Right lung (tissue), 5 donors: ENCODE measurements around the gene PBXIP1. TPM values are rescaled to one million over a fixed set of nuclear protein-coding genes. Genes with fewer than 3 reads are reported as not detected.

ENCODE experiments used
- DNase-seq, 2 donors: peaks; one replicate each; pipeline ENCODE4 v3.0.0-alpha.2; 2013
- polyA plus RNA-seq, 5 donors: library from polyadenylated mRNA; unstranded; fragments of 120-200 nt; gene quantifications; one replicate each; pipeline versions ENCODE4 v1.2.1 to v1.2.3, GENCODE V29; 2013; ENCODE audit warnings: inconsistent platforms in 1 of 5, low replicate concordance in 1 of 5; ENCODE audit not compliant: insufficient read length in 5 of 5, insufficient read depth in 1 of 5

PBXIP1 gene
- polyA plus RNA-seq, 5 donors: 62.9 to 88.3 (median 77.0) TPM

DNA sequence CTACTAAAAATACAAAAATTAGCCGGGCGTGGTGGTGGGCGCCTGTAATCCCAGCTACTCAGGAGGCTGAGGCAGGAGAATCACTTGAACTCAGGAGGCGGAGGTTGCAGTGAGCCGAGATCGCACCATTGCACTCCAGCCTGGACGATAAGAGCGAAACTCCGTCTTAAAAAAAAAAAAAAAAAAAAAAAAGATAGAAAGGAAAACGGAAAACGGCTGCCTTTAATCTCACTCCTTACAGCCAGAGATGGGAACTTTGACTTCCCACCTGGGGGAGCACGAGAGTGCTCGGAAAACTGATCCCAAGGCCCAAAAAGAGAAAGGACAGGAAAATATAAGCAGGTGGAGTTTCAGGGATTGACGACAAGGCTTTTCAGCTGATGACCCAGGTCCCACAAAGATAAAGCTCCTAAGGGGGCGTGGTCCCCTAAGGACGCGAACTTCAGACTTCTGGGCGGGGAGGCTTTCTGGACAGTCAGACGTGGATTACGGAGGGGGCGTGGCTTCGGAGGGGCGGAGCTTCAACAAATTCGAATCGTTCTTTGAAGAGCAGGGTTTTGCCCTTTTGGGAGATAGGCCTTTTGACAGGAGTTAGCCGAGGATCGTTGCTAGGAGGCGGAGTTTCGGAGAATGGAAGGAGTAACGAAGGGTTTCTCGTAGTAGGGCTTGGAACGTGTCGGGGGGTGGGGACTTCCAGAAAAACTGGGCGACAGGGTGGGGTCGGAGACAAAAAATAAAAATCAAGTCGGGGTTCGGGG lies 17.6 kb upstream of the PBXIP1 start:
- DNase-seq: peak; percentile 93 to 96

DNA sequence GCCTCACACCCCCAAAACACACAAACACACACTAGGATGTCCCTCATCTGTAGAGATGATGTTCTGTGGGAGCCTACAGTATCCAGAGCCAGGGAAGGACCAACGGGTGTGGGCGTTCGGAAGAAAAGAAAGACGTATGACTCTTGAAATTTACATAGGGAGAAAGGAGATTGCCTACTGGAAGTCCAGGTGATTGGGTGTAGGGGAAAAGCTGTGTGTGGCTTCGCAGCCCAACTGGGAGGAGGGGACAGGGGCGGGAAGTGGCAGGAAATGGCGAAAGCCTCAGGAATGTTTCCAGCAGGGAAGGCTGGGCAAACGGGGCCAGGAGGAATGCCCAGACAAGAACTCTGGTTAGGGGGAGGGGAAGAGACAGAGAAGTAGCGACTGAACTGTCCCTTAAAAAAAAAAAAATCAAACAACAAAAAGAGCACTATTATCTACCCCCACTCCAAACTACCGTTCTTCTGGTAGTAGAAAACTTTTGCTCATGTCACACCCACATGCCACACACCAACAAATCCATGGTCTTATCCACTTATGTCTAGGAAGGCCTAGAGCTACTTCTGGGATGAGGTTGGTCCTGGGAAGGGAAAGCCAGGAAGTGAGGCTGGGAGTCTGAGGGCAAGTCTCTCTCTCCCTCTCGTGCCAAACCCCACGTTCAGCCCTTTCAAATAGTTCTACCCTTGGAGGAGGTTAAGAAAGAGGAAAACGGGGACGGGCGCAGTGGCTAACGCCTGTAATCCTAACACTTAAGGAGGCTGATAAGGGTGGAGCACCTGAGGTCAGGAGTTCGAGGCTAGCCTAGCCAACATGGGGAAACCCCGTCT lies 16.8 kb upstream of the PBXIP1 start:
- DNase-seq: peak; percentile 78 to 85

DNA sequence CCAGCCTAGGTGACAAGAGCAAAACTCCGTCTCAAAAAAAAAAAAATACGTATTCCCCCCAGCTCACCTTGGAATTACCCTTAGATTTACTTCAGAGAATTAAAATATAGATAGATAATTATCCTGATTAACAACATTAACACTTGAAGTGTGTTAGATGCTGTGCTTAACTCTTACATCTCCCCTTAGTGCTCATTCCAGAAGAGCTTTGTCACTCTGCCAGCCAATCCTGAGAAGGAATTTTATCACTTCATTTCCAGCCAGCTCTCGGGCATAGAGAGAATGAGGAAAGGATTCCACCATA lies 16.3 kb upstream of the PBXIP1 start:
- no peak for DNase-seq

DNA sequence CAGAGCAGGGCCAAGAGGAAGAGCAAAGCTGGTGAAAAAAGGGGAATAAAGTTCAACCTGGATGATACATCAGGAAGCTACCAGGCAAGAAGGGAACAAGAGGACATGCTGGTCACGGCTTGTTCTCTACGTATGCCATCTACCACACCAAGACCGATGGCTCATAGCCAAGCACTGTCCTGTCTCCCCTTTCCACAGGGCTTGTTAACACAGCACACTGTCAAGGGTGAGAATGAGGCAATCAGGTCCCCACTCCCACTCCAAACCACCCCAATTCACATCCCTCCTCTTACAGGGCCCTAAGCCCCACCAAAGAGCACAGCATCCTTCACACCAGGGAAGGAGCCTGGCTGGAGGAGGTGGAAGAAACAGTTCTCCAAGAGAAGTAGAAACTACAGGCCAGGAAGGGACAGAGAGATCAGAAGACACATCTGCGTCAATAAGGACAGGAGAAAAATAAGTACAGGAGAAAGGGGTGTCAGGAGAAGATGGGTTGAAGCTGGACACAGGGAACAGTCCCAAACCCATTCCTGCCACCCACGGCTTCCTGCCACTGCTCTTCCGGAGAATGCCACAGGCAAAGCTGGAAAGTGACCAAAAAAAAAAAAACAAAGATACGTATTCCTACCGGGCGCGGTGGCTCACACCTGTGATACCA lies 15.6 kb upstream of the PBXIP1 start:
- DNase-seq: no peak

DNA sequence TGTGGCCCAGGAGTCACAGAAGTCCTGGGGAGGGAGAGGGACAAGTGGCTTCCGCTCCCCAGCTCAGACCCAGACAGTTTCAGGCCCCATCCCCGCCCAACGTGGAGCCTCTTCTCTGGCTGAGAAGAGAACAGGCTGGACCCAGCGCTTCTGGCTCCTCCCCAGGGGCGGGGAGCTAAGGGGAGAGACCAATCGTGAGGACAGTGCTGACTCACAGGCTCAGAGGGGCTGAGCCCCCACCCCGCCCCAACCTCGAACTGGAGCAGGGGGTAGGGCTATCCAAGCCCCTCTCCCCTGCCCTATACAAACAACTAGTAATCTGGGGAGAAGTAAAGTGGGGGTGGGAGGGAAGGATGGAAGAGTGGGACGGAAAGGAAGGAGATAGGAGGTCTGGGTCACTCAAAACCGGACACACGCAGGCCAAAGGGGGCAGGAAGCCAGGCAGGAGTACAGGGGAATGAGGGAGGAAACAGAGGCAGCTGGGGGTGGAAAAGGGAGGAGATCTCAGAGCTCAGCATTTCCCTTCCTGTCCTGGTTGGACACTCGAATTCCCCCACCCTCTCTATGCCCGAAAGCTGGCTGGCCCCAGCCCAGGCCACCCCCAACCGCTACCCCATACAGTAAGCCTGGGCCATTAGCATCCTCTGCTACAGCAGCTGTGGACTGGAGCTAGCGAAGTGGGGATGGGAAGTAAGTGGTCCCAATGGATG lies 14.9 kb upstream of the PBXIP1 start, which contains the start of gene SHC1:
Gene SHC1 (minus strand): TSS at position 117 of the 710 bp plus-strand sequence. CDS start 221 bp downstream, outside the sequence.
- peak; percentile 91 to 92 for DNase-seq

DNA sequence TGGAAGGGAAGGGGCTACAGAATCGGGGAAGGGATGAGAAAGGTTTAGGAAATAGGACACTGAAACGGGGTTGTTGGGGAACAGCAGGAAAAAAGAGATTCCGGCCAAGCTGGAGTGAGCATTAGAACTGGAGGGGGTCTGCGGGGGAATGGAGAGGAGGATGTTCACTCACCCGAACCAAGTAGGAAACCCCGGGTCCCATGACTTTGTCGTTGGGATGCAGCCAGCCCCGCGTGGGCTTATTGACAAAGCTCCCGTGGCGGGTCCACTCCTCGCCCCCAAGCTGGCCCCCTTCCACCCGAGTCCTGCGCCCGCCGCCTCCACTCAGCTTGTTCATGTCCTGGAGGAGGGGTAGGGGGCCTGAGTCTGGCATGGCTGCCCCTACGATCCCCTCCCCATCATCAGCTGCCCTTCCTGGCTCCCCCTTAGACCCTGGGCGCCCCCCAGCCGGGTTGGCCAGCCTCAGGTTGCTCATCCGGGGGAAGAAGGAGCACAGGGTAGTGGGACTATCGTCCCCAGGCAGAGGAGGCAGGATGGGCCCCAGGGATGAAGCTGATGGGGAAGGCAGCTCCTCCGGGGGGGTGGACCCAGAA lies 14.1 kb upstream of the PBXIP1 start:
- no peak for DNase-seq

DNA sequence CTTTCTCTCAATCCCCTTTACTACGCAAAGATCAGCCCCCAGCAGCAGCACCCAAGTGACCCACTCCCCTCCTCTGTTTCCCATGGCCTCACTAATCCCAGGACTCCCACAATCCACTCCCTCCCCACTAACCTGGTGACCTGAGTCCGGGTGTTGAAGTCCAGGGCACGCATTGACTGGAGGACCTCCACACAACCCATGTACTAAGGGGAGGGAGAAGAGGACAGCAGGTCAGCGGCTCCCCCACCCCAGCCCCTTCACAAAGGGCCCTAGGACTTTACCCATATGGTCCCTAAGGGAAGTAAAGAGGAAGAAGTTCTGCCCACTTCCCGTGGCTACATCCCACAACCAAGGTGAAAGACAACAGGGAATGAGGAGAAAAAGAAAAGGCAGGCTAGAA lies 13.3 kb upstream of the PBXIP1 start:
- DNase-seq: no peak

DNA sequence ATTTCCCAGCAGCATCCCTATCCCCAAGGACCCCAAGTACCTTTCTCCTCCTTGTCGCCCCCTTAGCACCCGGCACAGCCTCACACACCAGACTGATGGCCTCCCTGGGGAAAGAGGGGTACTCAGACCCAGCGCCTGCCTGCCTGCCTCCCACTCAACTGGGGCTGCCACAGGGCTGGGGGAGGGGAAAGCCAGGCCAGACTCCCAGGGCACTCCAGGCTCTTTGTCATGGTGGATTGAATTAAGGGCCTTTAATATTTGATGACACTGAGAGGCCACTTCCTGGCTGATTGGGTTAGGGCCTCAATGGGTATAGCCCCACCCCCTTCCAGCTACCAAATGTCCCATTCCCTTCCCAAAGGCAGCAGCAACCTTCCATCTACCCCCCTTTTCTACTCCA lies 12.8 kb upstream of the PBXIP1 start:
- DNase-seq: no peak

DNA sequence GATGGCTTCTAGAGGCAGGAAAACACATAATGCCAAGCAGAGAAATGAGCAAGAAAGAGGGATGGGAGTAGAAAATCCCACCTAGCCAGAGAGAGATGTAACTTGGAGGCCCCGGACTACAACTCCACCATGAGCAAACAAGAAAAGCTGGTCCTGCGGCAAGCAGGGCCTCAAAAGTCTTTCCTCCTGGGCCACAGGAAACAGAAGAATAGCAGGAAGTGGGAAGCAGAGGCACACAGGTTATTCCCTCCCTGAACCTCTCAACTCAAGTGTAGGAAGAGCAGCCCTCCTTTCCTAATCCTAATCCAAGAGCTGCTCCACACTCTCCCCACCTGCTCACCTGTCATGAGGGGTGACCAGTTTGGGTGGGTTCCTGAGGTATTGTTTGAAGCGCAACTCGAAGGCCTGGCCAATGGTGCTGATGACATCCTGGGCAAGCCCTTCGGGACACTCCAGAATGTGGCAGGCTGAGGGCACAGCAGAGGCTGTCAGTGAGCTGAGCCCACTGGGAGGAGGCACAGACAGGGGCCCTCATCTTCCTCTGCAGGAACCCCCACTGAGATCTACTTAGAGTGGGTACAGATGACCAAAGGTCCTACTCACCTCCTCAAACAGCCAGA lies 11.5 kb upstream of the PBXIP1 start:
- DNase-seq: no peak

GRCh38 chr1:154966111-154966510 lies 10.2 kb upstream of the PBXIP1 start:
- DNase-seq: no peak

- no peak for DNase-seq
Measured at GRCh38 chr1:154964359-154964758, 8.5 kb upstream of the PBXIP1 start.

- DNase-seq: no peak
Measured at GRCh38 chr1:154963643-154964042, 7.7 kb upstream of the PBXIP1 start.

GRCh38 chr1:154962795-154963330 lies 7.0 kb upstream of the PBXIP1 start:
- no peak for DNase-seq

GRCh38 chr1:154962156-154962749 lies 6.4 kb upstream of the PBXIP1 start:
- DNase-seq: no peak

DNA sequence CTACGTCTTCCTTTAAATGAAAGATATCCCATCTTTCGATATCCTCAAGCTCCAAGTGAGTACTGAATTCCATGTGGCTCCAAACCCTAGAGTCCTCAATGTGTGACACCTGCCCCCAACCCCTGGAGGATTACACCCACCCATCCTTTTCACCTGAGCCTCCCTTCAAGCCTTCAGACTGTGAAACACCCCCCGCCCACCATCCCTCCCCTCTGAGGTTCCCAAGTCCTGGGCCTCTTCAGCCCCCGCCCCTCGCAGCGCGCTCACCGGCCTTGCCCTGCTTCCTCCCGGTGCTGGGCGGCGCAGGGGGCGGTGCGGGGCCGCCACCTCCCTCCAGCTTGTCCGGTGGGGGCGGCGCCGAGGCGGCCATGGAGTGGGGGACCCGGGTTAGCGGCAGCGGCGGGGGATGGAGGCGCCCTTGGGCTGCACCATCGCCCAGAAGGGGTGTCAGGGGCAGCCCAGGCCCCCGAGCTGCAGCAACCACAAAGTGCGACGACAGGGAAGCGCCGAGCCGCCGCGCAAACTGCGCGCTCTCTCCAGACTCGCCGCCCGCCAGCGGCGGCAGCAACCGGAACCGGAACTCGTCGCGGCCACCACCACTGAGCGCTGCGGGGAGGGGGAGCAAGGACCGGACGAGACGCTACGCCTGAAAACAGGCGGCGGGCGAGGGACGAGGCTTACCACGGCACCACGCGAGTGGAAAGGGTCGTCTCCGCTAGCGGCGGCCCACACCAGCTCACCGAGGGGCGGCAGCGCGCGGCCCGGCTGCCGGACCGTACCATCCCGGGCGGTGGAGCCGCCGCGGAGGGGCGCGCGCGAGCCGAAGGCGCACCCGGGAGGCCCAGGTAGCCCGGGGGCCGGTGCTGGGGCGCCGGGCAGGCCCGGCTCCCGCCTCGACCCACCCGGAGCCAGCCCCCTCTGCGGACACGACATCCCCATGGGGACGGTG lies 5.6 kb upstream of the PBXIP1 start, which contains the start of gene PYGO2:
Gene PYGO2 (minus strand): TSS at position 576 of the 949 bp plus-strand sequence. CDS start 206 bp downstream, at position 370.
- DNase-seq: peak; percentile 80 to 86

DNA sequence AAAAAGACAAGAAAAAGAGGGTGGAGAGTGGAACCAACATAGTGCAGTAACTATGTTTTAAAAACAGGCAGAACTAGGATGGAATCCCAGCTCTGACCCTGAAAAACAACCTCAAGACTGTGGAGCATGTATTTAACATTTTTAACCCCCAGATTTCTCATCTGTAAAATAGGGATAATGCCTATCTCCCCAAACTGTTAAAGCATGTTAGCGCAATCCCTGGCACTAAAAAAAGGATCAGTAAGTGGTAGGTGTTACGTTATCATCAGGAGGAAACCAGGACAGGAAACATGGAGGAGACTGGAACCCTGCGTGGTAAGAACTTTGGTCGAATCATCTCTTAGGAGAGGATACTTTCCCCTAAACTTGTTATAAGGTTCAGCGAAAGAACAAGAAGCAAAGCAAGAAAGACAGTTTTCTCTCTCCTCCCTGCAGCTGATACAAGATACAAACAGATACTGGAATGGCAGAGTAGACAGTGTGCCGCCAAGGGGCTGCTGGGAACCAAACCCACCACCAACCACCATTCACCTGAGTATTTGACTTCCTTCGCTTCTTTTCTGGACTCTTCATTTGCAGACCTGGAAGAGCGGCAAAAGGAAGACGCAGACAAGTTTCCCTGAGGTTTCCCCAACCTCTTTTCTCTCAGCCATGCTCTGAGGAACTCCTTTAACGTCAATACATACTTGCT lies 4.7 kb upstream of the PBXIP1 start:
- no peak for DNase-seq

DNA sequence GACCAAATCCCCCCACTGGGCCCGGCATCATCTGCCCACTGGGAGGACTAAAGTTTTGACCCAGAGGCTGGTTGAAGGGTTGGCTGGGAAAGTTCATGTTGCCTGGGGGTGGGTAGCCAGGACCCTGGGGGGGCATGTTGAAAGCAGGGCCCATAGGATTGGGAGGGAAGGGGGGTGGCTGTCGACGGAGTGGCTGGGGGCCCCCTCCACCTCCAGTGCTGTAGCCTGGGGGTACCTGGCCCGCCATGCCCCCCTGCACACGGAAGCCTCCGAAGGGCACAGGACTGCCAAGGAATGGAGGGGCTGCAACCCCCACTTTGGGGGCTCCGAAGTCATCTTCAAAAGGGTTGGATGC lies 3.5 kb upstream of the PBXIP1 start:
- no peak for DNase-seq

- DNase-seq: no peak
Measured at GRCh38 chr1:154958681-154959425, 3.0 kb upstream of the PBXIP1 start.
